GM12874 (cell line): Measurements from ENCODE around the gene VWDE.

ENCODE experiments used
- TF ChIP-seq, protein P1 (sequence below): IDR thresholded peaks from 2 replicates; pipeline ENCODE4 v1.5.1; 2011; ENCODE audit warnings: low read depth, mild to moderate bottlenecking, control low read depth, low read length, moderate library complexity; ENCODE audit not compliant: insufficient read depth

The VWDE gene

DNA sequence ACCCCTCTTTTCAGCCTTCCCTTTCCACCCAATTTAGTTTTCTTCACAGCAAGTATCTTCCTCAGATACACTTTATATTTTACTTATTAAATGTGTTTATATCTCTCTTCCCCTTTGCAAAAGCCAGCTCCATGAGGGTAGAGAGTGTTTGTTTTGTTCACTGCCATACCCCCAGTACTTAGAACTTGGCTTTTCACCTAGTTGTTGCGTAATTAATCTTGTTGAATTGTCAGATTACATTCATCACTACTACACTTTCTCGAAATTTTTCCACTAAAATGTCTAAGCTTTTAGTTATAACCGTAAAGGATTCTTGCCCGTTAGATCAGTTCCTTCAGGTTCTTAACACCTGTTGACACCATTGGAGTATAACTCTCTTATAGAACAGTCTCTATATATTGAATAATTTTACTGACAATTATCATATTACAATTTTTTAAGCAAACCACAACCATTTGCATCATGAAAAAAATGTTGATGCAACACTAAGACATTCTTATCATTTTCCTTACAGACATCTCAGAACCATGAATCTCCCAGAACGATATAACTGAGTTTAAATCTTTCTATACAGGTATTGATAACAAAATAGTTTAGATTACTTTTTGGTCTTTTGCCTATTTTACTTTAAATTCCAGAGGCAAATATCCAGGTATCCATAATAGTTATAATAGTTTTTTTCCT, 29.9 kb downstream of the VWDE start:
- TF ChIP-seq, protein P1, sequence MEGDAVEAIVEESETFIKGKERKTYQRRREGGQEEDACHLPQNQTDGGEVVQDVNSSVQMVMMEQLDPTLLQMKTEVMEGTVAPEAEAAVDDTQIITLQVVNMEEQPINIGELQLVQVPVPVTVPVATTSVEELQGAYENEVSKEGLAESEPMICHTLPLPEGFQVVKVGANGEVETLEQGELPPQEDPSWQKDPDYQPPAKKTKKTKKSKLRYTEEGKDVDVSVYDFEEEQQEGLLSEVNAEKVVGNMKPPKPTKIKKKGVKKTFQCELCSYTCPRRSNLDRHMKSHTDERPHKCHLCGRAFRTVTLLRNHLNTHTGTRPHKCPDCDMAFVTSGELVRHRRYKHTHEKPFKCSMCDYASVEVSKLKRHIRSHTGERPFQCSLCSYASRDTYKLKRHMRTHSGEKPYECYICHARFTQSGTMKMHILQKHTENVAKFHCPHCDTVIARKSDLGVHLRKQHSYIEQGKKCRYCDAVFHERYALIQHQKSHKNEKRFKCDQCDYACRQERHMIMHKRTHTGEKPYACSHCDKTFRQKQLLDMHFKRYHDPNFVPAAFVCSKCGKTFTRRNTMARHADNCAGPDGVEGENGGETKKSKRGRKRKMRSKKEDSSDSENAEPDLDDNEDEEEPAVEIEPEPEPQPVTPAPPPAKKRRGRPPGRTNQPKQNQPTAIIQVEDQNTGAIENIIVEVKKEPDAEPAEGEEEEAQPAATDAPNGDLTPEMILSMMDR: no peak

DNA sequence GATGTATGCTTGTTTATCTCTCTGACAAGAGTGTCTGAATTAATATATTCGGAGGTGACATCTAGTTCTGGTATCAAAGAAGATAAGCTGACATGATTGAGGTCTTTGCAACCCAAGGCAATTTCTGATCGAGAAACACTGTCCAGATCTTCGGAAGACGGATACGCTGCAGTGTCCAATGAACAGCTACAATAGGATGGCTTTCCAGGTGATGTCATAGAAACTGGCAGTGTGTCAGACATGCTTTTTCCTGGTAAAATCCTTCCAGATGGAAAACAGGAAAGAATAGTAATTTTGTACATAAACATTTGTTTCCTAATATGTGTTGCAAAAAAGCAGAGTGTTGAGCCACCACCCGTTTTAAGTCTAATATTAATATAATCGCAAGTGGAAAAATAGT, 33.4 kb downstream of the VWDE start:
- TF ChIP-seq, protein P1: no peak

DNA sequence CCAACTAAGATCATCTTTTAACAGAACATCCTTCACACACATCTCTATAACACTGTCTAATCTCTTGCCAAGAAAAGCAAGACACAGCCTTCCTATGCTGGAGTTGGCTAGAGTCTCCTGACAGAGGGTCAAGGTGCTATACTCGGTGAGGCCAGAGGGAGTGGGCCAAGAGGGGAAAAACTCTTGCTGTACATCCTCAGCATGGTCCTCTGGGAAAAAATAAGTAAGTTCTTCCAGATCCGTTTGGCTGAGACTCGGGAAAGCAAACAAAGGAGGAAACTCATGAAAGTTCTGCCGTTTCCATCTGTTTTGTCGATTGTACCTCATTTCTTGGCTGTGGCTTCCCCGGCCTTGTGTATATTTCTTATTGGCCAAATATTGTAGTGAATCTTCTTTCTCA, 33.9 kb downstream of the VWDE start:
- TF ChIP-seq, protein P1: no peak

DNA sequence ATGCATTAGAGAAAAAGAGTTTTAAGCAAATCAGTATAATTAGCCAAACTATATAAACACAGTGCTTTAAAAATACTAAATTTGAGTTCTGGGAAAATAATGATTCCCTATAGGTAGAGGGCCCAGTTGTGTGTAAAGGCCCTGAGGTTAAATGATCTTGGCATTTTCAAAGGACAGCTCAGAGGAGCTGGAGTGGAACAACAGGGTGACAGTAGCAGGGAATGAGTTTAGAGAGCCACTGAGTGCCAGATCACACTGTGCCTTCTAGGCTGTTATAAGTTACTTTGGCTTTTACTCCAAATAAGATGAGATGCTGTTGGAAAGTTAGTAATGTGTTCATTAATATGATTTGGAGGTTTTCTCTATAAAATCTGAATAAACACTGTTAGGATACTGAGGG, 34.6 kb downstream of the VWDE start:
- TF ChIP-seq, protein P1: no peak

DNA sequence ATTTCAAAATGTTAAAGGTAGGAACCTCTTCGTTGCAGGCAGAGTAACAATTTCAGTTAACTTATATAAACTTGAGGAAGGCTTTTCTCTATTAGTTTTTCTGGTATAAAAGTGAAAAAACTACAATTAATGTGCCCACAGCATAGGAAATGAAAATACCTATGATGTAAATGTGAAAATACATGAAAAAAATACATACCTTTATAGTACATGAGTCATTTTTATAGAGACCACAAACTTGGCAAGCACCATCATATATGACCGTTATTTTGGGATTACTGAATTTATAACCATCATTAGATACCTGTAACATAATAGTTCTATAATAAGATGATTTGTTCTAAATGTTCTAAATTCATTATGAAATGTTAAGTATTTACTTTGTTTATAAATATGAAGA, 42.7 kb downstream of the VWDE start:
- TF ChIP-seq, protein P1: no peak

DNA sequence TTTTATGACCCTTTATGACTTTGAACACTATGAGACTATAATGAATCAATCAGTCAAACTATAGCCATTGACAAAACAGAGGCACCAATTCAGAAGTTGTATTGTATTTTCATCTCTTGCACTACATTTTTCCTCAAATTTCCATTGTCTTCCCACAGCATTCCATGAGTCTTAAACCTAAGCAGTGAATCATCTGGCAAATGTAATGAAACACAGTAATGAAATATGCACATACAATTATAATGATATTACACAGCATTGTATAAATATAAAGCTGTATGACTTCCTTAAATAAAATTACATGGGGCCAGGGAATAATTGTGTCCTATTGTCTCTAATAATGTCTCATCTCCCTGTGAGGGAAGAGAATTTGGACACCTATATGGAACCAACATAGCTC, 45.0 kb downstream of the VWDE start:
- TF ChIP-seq, protein P1: no peak

DNA sequence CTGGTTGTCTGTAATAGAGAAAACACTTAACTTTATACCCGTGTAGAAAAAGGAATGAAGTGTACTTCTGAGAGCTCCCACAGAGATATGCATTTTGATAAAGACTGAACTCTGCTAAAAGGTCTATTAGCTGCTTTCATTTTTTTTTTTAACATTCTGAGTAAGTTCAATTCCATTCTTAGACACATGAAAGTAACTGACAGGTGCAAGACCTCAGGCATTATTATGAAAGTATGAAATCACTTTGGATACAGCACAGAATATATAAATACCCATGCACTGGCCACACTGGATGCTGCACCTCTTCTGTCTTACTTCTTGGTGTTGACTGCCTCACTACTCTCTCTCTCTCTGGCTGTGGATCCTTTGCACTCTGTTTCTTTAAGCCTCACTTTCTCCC, 46.2 kb downstream of the VWDE start:
- TF ChIP-seq, protein P1: no peak
